GM06990 (cell line): Measurements from ENCODE around the gene ADAMTS6.

Experiments used
- DNase-seq: peaks from one replicate; pipeline ENCODE4 v3.0.0-alpha.2; 2011; ENCODE audit not compliant: insufficient read length; ENCODE audit errors: extremely low read depth
- H3K27me3 ChIP-seq: replicated peaks from 2 replicates; pipeline ENCODE4 v1.6.0; 2011; ENCODE audit warnings: low read length; ENCODE audit not compliant: control insufficient read depth, insufficient read depth
- H3K36me3 ChIP-seq: 2 replicates; pipeline ENCODE4 v1.5.1; 2011; ENCODE audit warnings: low read length; ENCODE audit not compliant: control insufficient read depth, insufficient read depth
- H3K4me3 ChIP-seq: replicated peaks from 2 replicates; pipeline ENCODE4 v1.5.1; 2011; ENCODE audit warnings: low read depth, mild to moderate bottlenecking, control low read depth, low read length
- TF ChIP-seq, protein P1 (sequence below): IDR thresholded peaks from 2 replicates; pipeline ENCODE4 v1.5.1; 2011; ENCODE audit warnings: low read length, control low read depth, mild to moderate bottlenecking, inconsistent platforms; ENCODE audit not compliant: insufficient read depth, poor library complexity, severe bottlenecking

ADAMTS6 gene

GRCh38 chr5:65128226-65128625 is 353.5 kb downstream of the ADAMTS6 start:
- H3K36me3 ChIP-seq = no peaks in the 10 kb centered on the region
- TF ChIP-seq, protein P1, sequence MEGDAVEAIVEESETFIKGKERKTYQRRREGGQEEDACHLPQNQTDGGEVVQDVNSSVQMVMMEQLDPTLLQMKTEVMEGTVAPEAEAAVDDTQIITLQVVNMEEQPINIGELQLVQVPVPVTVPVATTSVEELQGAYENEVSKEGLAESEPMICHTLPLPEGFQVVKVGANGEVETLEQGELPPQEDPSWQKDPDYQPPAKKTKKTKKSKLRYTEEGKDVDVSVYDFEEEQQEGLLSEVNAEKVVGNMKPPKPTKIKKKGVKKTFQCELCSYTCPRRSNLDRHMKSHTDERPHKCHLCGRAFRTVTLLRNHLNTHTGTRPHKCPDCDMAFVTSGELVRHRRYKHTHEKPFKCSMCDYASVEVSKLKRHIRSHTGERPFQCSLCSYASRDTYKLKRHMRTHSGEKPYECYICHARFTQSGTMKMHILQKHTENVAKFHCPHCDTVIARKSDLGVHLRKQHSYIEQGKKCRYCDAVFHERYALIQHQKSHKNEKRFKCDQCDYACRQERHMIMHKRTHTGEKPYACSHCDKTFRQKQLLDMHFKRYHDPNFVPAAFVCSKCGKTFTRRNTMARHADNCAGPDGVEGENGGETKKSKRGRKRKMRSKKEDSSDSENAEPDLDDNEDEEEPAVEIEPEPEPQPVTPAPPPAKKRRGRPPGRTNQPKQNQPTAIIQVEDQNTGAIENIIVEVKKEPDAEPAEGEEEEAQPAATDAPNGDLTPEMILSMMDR = no peak
- H3K27me3 ChIP-seq = no peaks in the 10 kb centered on the region
- no peak for DNase-seq
- no peak overlapping the region for H3K4me3 ChIP-seq

- no peak for DNase-seq
- no peak overlapping the region for H3K4me3 ChIP-seq
- no peaks in the 10 kb centered on the region for H3K27me3 ChIP-seq
- H3K36me3 ChIP-seq = no peaks in the 10 kb centered on the region
- TF ChIP-seq, protein P1 = no peak
Observed at GRCh38 chr5:65127161-65127901, 354.4 kb downstream of the ADAMTS6 start.

DNA sequence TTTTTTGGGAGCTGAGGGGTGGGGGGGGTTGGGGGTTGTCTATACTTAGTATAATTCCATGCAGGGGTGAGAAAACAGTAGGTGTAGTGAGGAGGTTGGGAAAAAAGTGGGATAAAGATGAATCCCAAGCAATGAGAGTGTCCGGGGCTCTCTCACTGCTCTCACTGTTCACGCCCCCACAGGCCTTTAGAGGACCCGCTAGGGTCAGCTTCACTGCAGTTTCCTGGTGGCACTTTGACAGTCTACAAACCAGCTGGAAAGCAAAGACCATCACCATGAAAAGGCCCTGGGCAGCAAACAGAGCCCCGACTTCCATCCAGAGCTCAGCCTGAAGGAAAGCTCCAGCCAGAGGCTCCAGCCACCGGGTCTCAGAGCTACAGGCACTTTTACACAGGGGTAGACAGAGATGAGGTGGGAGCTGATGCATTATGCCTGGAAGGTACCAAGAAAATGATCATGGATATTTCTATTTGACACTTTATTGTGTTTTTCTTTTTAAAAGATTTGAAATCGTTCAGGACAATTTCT is 355.1 kb downstream of the ADAMTS6 start:
- H3K4me3 ChIP-seq = no peak overlapping the region
- no peaks in the 10 kb centered on the region for H3K36me3 ChIP-seq
- H3K27me3 ChIP-seq = no peaks in the 10 kb centered on the region
- DNase-seq = no peak
- TF ChIP-seq, protein P1 = no peak

DNA sequence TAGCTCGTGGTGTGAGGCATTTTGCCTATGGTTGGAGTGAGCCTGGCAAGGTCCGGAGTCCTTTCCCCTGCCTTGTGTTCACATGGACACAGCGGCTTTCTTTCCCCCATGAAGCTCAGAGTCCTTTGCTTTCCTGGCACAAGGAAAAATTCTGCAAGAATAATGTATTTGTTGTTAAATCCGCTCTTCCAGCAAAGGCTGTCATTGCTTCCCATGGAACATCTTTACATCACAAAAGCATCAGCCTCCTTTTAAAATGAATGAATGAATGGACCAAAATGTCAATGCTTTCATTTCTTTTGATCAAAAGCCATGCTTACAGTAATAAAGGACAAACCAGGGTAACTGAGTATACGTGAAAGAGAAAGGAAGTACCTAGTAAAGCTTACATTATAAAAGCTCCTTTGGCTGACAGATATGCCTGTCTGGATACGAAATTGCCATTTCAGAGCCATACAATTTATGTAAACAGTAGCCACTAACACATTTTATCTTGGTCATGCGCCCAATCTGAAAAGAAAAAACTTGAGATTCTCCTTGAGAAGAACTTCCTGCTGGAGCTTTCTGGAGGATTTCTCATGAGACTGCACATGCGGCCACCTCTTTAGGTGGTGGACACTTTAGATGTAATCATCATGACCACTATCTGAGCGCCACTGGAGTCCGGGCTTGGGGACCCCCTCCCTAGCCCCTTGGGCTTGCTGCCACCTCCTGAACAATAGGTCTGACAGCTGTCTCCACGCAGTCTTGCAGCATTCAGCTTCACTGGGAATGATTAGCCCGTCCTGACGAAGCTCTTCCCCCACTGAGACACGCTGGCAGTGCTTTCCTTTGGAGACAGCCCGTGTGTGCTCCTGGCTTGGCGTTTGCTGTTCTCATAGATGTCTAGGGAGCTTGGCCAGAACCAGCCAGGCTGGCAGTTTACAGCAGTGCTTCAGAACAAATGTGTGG is 355.9 kb downstream of the ADAMTS6 start:
- H3K4me3 ChIP-seq = no peak overlapping the region

DNA sequence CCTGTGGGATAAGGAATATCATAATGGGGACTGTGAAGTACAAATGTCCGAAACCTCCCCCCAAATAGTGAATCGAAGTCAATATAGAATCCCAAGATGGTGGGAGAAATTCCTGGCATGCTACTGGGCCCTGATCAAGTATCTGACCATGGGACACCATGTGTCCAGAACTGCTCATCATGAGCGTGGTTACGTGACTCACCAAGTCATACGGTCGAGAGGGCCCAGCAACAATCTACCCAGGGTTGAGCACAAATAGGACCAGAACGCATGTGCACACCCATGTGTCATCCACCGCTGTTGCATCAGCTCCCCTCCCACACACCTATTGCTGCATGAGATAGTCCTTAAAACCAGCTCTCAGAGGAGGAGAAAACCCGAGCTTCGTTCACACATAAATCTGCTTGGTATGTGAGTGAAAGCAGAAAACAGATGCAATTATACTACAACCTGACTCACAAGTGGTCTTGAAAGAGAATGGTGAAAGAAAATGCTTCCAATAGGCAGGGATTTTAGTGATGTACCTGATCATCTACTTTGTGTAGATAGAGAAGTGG is 359.8 kb downstream of the ADAMTS6 start:
- no peak for DNase-seq
- Histone ChIP-seq H3K36me3 (no peaks in the 10 kb centered on the region), H3K4me3 (no peak overlapping the region), H3K27me3 (no peaks in the 10 kb centered on the region)
- TF ChIP-seq, protein P1 = no peak

More for the DNA sequence above, 355.9 kb downstream of the ADAMTS6 start:
- no peak for DNase-seq
- TF ChIP-seq, protein P1 = no peak
- no peaks in the 10 kb centered on the region for H3K27me3 ChIP-seq
- no peaks in the 10 kb centered on the region for H3K36me3 ChIP-seq
